GM12872 (cell line): ENCODE measurements around the gene TRIM32.
A peak's percentile ranks its signal among the peaks of the same experiment; 100 is the strongest.

Experiments used
- TF ChIP-seq, protein P1 (sequence below): IDR thresholded peaks from 3 replicates; pipeline ENCODE4 v1.5.1; 2011; ENCODE audit warnings: low read depth, mild to moderate bottlenecking, low read length, moderate library complexity; ENCODE audit not compliant: insufficient read depth

TRIM32 gene

DNA sequence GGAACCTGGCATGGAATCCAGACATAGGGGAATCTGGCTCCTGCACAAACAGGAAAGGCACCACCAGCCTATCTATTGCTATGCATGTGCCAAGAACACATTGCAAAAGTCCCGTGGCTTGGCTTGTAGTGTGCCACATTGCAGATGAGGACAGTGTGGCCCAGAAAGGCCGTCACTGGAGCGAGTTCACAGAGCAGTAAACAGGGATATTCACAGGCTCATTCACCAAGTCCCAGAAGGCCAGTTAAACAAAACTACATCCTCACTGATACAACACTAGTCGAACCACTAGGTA, 39.6 kb upstream of the TRIM32 start:
- TF ChIP-seq, protein P1, sequence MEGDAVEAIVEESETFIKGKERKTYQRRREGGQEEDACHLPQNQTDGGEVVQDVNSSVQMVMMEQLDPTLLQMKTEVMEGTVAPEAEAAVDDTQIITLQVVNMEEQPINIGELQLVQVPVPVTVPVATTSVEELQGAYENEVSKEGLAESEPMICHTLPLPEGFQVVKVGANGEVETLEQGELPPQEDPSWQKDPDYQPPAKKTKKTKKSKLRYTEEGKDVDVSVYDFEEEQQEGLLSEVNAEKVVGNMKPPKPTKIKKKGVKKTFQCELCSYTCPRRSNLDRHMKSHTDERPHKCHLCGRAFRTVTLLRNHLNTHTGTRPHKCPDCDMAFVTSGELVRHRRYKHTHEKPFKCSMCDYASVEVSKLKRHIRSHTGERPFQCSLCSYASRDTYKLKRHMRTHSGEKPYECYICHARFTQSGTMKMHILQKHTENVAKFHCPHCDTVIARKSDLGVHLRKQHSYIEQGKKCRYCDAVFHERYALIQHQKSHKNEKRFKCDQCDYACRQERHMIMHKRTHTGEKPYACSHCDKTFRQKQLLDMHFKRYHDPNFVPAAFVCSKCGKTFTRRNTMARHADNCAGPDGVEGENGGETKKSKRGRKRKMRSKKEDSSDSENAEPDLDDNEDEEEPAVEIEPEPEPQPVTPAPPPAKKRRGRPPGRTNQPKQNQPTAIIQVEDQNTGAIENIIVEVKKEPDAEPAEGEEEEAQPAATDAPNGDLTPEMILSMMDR = no peak; the same call in 2 of the 3 replicates

DNA sequence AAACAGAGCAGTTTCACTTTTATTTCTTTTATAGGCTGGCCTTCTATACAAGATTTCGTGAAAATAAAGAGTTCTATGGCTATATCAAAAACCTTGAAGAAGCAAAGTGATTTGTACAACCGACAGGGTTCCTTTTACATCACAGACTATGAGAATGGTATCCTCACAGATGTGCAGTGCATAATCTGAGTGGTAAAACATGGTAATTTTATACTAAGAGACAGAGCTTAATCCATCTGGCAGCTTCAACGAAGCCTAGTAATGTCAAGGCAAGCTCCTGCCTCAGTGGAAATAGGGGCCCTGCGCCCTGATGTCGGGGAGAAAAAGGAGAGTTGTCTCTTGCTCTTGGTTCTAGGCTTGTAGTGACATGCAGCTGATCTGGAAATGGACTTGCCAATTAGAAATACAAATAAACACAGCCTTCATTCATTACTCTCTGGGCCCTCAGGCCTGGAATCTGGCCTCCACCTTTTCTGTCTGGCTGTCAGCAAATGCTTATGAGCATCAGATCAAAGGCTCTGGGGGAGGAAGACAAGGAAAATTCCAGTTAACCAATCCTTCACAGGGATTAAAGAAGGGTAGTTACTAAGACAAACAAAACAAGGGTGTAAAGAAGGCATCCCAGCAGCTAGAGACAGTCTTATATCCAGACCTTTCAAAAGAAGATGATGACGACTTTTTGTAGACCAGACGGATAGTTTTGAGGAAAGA, 33.6 kb upstream of the TRIM32 start:
- TF ChIP-seq, protein P1 = no peak

DNA sequence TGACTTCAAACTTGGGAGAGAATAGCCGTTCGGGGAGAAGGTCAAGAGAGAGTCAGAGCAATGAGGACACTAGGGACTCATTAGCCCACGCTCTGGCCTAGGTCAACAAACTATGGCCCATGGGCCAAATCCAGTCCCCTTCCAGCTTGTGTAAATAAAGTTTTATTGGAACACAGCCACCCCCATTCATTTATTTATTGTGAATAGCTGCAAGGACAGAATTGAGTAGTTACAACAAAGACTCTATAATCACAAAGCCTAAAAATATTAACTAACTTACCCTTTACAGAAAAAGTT, 33.1 kb upstream of the TRIM32 start:
- TF ChIP-seq, protein P1 = no peak

DNA sequence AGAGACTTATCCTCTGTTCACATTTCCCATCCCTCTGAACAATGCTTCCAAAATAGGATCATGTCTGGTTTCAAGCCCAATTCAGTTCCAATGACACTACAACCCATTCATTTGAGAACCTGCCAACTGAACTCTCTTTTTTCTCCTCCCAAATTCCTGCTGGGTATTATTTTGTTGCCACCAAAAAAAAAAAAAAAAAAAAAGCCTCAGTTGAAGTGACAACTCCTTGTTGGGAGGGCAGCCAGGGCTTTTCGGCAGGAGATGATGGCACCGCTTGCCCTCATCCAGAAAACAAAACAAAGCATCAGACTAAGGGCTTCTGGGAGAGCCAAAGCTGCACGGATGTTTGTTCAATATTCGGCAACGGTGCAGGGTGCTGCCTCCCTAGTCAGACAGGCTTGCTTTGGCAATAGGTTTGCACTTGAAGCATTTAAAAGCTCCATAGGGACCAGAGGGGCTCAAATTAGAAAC, 30.6 kb upstream of the TRIM32 start:
- TF ChIP-seq, protein P1 = no peak

DNA sequence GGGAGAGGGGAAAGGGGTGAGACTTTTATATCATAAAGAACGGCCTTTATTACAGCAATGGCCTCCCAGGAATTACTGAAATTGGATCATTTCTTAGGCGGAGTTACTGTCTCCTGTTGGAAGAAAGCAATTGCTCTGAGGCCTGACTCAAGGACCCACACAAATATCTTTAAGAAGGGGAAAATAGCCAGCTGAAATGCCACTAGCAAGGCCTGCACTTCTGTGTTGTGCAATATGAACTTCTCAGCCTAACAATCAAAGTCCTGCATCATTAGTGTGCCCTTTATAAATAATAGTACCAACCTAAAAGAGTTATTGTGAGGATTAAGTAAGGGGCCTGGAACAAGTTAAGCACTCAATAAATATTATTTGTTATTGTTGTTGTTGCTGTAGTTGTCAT, 30.1 kb upstream of the TRIM32 start:
- TF ChIP-seq, protein P1 = no peak

DNA sequence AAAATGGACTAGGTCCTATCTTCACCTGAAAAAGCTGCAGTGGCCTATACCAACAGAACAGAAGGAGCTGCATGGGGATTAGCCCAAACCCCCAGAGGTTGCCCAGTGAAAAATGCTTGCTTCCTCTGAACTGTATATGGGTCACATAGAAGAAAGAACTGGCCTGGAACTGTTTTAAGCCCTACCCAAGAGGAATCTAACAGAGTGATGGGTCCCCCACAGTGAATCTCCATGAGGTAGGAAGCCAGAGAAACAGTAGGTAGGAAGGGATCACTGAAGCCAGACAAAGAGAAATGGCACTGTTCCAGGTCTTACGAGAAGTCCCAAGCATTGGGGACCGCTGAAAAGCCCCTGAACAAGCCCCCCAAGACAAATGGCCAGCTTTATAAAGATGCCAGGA, 28.8 kb upstream of the TRIM32 start:
- TF ChIP-seq, protein P1 = no peak

DNA sequence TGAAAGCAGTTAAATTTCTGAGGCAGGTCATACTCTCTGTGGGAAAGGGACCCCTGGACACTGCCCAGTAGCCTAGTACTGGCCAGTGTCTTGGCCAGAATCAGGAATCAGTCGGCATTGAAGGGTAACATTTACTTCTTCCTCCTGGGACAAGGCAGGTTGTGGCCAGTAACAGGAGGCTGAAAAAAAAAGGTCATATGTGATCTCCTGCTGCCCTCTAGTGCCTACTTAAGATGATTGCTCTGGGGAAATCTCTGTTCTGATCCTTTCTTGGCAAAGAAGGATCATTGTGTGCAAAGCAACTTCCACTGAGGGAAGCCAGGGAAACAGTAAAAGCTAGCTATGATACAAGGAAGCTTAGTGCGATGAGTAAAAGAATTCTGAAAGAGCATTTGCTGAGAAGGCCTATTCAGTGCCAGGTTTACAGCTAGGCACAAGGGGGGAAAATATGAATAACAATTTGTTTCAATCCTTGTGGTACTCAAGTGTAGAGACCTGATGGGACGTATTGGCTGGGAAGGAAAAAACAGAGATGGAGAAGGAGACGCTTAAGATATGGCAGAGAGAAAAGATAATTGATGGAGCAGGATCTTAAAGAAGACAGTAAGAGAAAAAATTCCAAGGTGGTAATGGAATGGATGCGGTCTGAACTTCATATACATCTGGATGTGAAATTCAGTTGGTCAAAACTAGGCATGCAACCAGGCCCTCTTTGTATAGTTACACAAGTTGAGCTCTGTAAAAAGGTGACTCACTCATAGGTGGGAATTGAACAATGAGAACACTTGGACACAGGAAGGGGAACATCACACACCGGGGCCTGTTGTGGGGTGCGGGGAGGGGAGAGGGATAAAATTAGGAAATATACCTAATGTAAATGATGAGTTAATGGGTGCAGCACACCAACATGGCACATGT, 25.8 kb upstream of the TRIM32 start:
- TF ChIP-seq, protein P1 = peak; percentile 76
